ENCODE data around the gene IPO9.

DNA sequence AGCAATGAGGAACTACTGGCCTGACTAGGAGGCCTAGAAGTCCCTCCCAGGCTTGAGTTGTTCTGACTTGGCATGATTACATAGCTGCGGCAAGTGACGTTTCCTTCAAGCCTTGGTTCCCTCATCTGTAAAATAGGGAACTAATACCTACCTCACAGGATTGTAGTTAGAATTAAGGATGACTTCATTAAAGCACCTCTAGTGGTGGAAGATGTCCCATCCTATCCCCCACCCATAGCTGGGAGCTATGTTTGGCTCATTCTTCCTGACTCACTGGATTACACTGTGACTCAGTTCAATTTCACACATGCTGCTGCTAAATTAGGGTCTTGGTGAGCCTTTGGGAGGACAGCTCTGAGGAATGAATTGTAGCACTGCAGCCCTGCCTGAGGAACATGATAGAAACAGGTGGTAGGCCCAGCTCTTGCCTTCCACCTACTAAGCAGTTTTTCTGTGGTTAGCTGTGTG, 53.7 kb downstream of the IPO9 start:
- TF ChIP-seq POLR2A (IDR thresholded peaks at IDR 0.05) (no peak), EP300 (IDR thresholded peaks at IDR 0.05; ENCODE audit: low read depth) (no peak), POLR2AphosphoS5 (IDR thresholded peaks at IDR 0.05) (no peak)
- TF ChIP-seq, protein P1, sequence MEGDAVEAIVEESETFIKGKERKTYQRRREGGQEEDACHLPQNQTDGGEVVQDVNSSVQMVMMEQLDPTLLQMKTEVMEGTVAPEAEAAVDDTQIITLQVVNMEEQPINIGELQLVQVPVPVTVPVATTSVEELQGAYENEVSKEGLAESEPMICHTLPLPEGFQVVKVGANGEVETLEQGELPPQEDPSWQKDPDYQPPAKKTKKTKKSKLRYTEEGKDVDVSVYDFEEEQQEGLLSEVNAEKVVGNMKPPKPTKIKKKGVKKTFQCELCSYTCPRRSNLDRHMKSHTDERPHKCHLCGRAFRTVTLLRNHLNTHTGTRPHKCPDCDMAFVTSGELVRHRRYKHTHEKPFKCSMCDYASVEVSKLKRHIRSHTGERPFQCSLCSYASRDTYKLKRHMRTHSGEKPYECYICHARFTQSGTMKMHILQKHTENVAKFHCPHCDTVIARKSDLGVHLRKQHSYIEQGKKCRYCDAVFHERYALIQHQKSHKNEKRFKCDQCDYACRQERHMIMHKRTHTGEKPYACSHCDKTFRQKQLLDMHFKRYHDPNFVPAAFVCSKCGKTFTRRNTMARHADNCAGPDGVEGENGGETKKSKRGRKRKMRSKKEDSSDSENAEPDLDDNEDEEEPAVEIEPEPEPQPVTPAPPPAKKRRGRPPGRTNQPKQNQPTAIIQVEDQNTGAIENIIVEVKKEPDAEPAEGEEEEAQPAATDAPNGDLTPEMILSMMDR (IDR thresholded peaks at IDR 0.05) = no peak
